K562 (cell line): ENCODE results near the gene FBXL13. TPM values are rescaled to one million over a fixed set of nuclear protein-coding genes. Genes with fewer than 3 reads are reported as not detected.

Experiments
- BRD4 ChIP-seq: fragments of 200-600 bp; sonication (generic); IDR thresholded peaks from 2 replicates; pipeline ENCODE4 v1.6.1; 2017; ENCODE audit warnings: inconsistent platforms
- BRD9 ChIP-seq: fragments of 450-650 bp; IDR thresholded peaks from 2 replicates; pipeline ENCODE4 v1.6.1; 2018; ENCODE audit warnings: low read depth; ENCODE audit not compliant: partially characterized antibody
- COPS2 ChIP-seq: fragments of 450-650 bp; conservative IDR thresholded peaks from 2 replicates; pipeline ENCODE4 v1.6.1; 2016; ENCODE audit warnings: mild to moderate bottlenecking, moderate library complexity
- CTCF ChIP-seq, 3 experiments: IDR thresholded peaks in 2 of 3; conservative IDR thresholded peaks in 1 of 3; 2 replicates each; pipeline ENCODE4 v1.5.1; 2011 to 2012; ENCODE audit warnings: low read length in 3 of 3, mild to moderate bottlenecking in 3 of 3, control low read depth in 2 of 3, improper control_type of control experiment in 1 of 3, inconsistent platforms in 1 of 3, low read depth in 1 of 3, mixed read lengths in 1 of 3, moderate library complexity in 1 of 3; ENCODE audit not compliant: insufficient read depth in 2 of 3
- DNMT1 ChIP-seq: fragments of 450-650 bp; IDR thresholded peaks from 2 replicates; pipeline ENCODE4 v1.6.1; 2016; ENCODE audit warnings: antibody characterized with exemption, mild to moderate bottlenecking
- EHMT2 ChIP-seq: fragments of 450-650 bp; IDR thresholded peaks from 2 replicates; pipeline ENCODE4 v1.6.1; 2018; ENCODE audit warnings: antibody characterized with exemption
- HDAC1 ChIP-seq, 2 experiments: fragments of 450-650 bp; IDR thresholded peaks; 2 replicates each; pipeline ENCODE4 v1.6.1; 2016 to 2017; ENCODE audit warnings: inconsistent platforms in 1 of 2, mild to moderate bottlenecking in 1 of 2, moderate library complexity in 1 of 2
- KLF6 ChIP-seq: fragments of 250-450 bp; sonication (Bioruptor Pico); IDR thresholded peaks from 2 replicates; pipeline ENCODE4 v1.4.0; 2020; ENCODE audit warnings: mild to moderate bottlenecking, moderate library complexity, borderline replicate concordance
- MEIS2 ChIP-seq: fragments of 450-650 bp; IDR thresholded peaks from 2 replicates; pipeline ENCODE4 v1.6.1; 2014; ENCODE audit warnings: mild to moderate bottlenecking; ENCODE audit not compliant: partially characterized antibody
- MTA1 ChIP-seq: fragments of 450-650 bp; IDR thresholded peaks from 2 replicates; pipeline ENCODE4 v1.6.1; 2017; ENCODE audit warnings: borderline replicate concordance
- NCOR1 ChIP-seq: fragments of 450-650 bp; IDR thresholded peaks from 2 replicates; pipeline ENCODE4 v1.6.1; 2016; ENCODE audit warnings: mild to moderate bottlenecking, moderate library complexity
- PCBP1 ChIP-seq: fragments of 200-400 bp; formaldehyde crosslinking; IDR thresholded peaks from 2 replicates; pipeline ENCODE4 v1.6.1; 2018; ENCODE audit warnings: mild to moderate bottlenecking, low read depth, low read length; ENCODE audit not compliant: poor library complexity, severe bottlenecking
- PHB2 ChIP-seq: fragments of 450-650 bp; IDR thresholded peaks from 2 replicates; pipeline ENCODE4 v1.6.1; 2017; ENCODE audit warnings: low read depth
- POLR2B ChIP-seq: fragments of 450-650 bp; IDR thresholded peaks from 2 replicates; pipeline ENCODE4 v1.6.1; 2018; ENCODE audit warnings: low read depth; ENCODE audit not compliant: partially characterized antibody
- PURB ChIP-seq: sonication (generic); formaldehyde crosslinking; IDR thresholded peaks from 2 replicates; pipeline ENCODE4 v1.9.0; 2021; ENCODE audit warnings: low read depth, mild to moderate bottlenecking, missing genetic modification reagents
- RBM14 ChIP-seq: fragments of 200-400 bp; formaldehyde crosslinking; IDR thresholded peaks from 2 replicates; pipeline ENCODE4 v1.6.1; 2018; ENCODE audit warnings: low read depth, mild to moderate bottlenecking, low read length, moderate library complexity, borderline replicate concordance; ENCODE audit not compliant: insufficient read depth
- SOX6 ChIP-seq: fragments of 450-650 bp; IDR thresholded peaks from 2 replicates; pipeline ENCODE4 v1.6.1; 2014; ENCODE audit warnings: mild to moderate bottlenecking
- STAT5B ChIP-seq: fragments of 250-450 bp; sonication (Bioruptor Pico); IDR thresholded peaks from 2 replicates; pipeline ENCODE4 v1.8.0; 2021; ENCODE audit warnings: mild to moderate bottlenecking, inconsistent platforms
- SUPT5H ChIP-seq: fragments of 450-650 bp; IDR thresholded peaks from 2 replicates; pipeline ENCODE4 v1.6.1; 2016
- TRIM28 ChIP-seq: fragments of 450-650 bp; IDR thresholded peaks from 2 replicates; pipeline ENCODE4 v1.6.1; 2017
- YBX1 ChIP-seq: fragments of 450-650 bp; IDR thresholded peaks from 2 replicates; pipeline ENCODE4 v1.7.1; 2016; ENCODE audit warnings: mild to moderate bottlenecking
- ZBTB26 ChIP-seq: fragments of 450-650 bp; formaldehyde crosslinking; IDR thresholded peaks from 2 replicates; pipeline ENCODE4 v1.4.0; 2022; ENCODE audit warnings: missing genetic modification characterization
- ZEB2 ChIP-seq: fragments of 450-650 bp; IDR thresholded peaks from 2 replicates; pipeline ENCODE4 v1.6.1; 2016
- ZNF717 ChIP-seq: fragments of 250-450 bp; sonication (Bioruptor Pico); IDR thresholded peaks from 2 replicates; pipeline ENCODE4 v1.5.0; 2021
- polyA plus RNA-seq, 8 experiments: library from polyadenylated mRNA; depleted of rRNA in 4 of 8; stranded (reverse) in 5 of 8; unstranded in 3 of 8; fragments of >200 nt; fragmentation: Nextera tagmentation in 2 of 8; fragmentation: Illumina TruSeq in 1 of 8; extraction: Ambion mirVana in 2 of 8; extraction: Trizol in 1 of 8; gene quantifications; 2 replicates each; pipeline versions ENCODE4 v1.2.1 to v1.2.3, GENCODE V29; 2011 to 2014; ENCODE audit warnings: inconsistent platforms in 1 of 8, missing spikeins in 1 of 8
- total RNA-seq, 7 experiments: library from RNA; depleted of rRNA in 6 of 7; stranded (reverse); fragments of >200 nt in 6 of 7; fragmentation: Illumina TruSeq in 2 of 7; extraction: Trizol in 2 of 7; gene quantifications; 2 replicates each; pipeline versions ENCODE4 v1.2.1 to v1.2.3, GENCODE V29; 2011 to 2021; ENCODE audit warnings: low replicate concordance in 1 of 7
- TF ChIP-seq, protein P1 (sequence below), 2 experiments: fragments of 450-650 bp; IDR thresholded peaks; 2 replicates each; pipeline ENCODE4 v1.6.1; 2016
- TF ChIP-seq, protein P2 (sequence below): fragments of 250-450 bp; sonication (Bioruptor Pico); IDR thresholded peaks from 2 replicates; pipeline ENCODE4 v1.9.0; 2021; ENCODE audit warnings: mild to moderate bottlenecking

The FBXL13 gene
- total and polyA plus RNA-seq, 9 of the 15 experiments (the other 6 are each of a cell fraction or from before 2014, with no cell fraction given) = 16.3 to 55.0 (median 25.4) TPM

DNA sequence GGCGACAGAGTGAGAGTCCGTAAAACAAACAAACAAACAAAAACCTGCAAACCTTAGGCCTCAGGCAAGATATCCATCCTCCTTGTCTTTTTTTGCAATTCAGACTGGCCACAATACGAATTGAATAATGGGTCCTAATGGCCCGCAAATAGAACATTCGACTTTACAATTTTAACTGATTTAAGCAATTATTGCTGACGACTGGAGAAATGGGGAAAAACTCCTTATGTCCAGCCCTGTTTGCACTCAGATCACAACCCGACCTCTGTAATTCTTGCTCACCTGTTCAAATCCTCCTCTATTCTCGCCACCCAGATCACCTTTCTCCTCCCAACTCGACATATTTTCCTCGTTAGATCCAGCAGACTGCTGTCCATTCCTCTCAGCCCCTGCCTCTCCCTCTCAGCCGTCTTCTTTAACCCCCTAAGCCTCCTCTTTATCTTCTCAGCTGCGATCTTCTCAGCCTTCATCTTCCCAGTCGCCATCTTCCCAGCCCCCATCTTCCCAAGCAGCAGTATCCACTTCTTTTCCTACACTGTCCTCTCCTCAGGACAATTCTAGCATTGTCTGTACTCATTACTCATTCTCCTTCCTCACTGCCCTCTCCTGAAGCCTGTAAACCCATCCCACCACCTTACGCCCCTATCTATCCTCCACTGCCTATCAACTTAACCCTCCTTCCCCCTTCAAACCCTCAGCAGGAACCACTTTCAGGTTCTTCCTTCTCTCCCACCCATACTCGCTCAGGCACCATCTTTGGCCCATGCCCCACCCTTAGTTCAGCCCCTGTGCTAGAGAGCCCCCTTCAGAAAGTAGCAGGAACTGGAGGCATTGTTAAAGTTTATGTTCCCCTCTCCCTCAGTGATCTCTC is 100.0 kb downstream of the FBXL13 start (continued):
- TF ChIP-seq KLF6 (CRISPR knock-in tag) = no peak
- TF ChIP-seq RBM14 = no peak
- TF ChIP-seq YBX1 = peak; percentile 95
- peak; percentile 61; the same call in 1 of the 2 replicates for TF ChIP-seq TRIM28
- TF ChIP-seq DNMT1 = peak; percentile 67; the same call in 1 of the 2 replicates
- peak; percentile 25 for TF ChIP-seq SOX6
- TF ChIP-seq COPS2 = no peak
- TF ChIP-seq ZBTB26 = peak; percentile 80; the same call in 1 of the 2 replicates
- peak; percentile 74 for TF ChIP-seq SUPT5H
- no peak for TF ChIP-seq ZNF717
- peak in 1 of 2 experiments; percentile 84; a peak in 1 of 4 replicates for TF ChIP-seq HDAC1 (IDR thresholded peaks at IDR 0.05)
- no peak for TF ChIP-seq PCBP1
- TF ChIP-seq CTCF (IDR thresholded peaks at IDR 0.05 in 2 of 3, conservative IDR thresholded peaks at IDR 0.05 in 1 of 3; ENCODE audit: insufficient read depth in 2 of 3, low read depth in 1 of 3, low read length in 3 of 3) = peak; percentile 59 to 67 (median 60)
- no peak for TF ChIP-seq STAT5B (CRISPR knock-in tag)
- TF ChIP-seq, protein P1, sequence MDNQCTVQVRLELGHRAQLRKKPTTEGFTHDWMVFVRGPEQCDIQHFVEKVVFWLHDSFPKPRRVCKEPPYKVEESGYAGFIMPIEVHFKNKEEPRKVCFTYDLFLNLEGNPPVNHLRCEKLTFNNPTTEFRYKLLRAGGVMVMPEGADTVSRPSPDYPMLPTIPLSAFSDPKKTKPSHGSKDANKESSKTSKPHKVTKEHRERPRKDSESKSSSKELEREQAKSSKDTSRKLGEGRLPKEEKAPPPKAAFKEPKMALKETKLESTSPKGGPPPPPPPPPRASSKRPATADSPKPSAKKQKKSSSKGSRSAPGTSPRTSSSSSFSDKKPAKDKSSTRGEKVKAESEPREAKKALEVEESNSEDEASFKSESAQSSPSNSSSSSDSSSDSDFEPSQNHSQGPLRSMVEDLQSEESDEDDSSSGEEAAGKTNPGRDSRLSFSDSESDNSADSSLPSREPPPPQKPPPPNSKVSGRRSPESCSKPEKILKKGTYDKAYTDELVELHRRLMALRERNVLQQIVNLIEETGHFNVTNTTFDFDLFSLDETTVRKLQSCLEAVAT (IDR thresholded peaks at IDR 0.05) = peak in 1 of 2 experiments; percentile 97
- TF ChIP-seq POLR2B = peak; percentile 83
- TF ChIP-seq, protein P2, sequence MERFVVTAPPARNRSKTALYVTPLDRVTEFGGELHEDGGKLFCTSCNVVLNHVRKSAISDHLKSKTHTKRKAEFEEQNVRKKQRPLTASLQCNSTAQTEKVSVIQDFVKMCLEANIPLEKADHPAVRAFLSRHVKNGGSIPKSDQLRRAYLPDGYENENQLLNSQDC = no peak
- peak; percentile 97 for TF ChIP-seq BRD9
- TF ChIP-seq EHMT2 = peak; percentile 85
- no peak for TF ChIP-seq MEIS2
- TF ChIP-seq ZEB2 = peak; percentile 64
- peak; percentile 47 for TF ChIP-seq NCOR1
- peak; percentile 55; the same call in 1 of the 2 replicates for TF ChIP-seq MTA1
- no peak for TF ChIP-seq PURB (CRISPR knock-in tag)
- peak; percentile 59; the same call in 1 of the 2 replicates for TF ChIP-seq BRD4
- TF ChIP-seq PHB2 = peak; percentile 73; the same call in 1 of the 2 replicates
